K562 (cell line): ENCODE data around the gene WNT3. TPM values are rescaled to one million over a fixed set of nuclear protein-coding genes. Genes with fewer than 3 reads are reported as not detected.

Experiments used
- ATAC-seq: fragments of 200-7000 bp; cut with Tn5 transposase; 3 replicates; pipeline ENCODE4 v1.9.1; 2020; ENCODE audit warnings: moderate library complexity
- BruUV-seq: library from RNA; stranded (reverse); fragments of 400-500 nt; replicated peaks from 2 replicates; lab custom pipeline; 2021; lab: Mats Ljungman, UMichigan
- CTCF ChIA-PET: fragments of 300-600 bp; formaldehyde crosslinking; extraction: SDS; loops from one replicate; lab custom pipeline; 2021; ENCODE audit warnings: low intra/inter-chr PET ratio; lab: Yijun Ruan, JAX
- POLR2A ChIA-PET: fragments of 300-600, 350-650 bp; sonication (Branson Sonifier 250); formaldehyde crosslinking; extraction: SDS; loops from one replicate; lab custom pipeline; 2021; ENCODE audit warnings: antibody characterized with exemption, inconsistent platforms; lab: Yijun Ruan, JAX
- DNase-seq, 4 experiments: peaks; one replicate each; pipeline versions ENCODE4 v3.0.0 to v3.0.0-alpha.2; 2011 to 2018; ENCODE audit warnings: low spot score in 3 of 4, mixed read lengths in 3 of 4; ENCODE audit errors: extremely low read depth in 1 of 4
- FAIRE-seq: peaks from 2 replicates; lab custom pipeline; 2011; peaks lifted over from hg19 to GRCh38; lab: Jason Lieb, UNC
- H2AFZ ChIP-seq: 2 replicates; pipeline ENCODE4 v1.6.0; 2011; ENCODE audit warnings: low read depth, low read length, control low read depth, inconsistent platforms
- H3K27ac ChIP-seq: fragments of 200-600 bp; 3 replicates; pipeline ENCODE4 v1.8.0; 2011; ENCODE audit warnings: low read depth, mild to moderate bottlenecking, control low read depth, inconsistent platforms, low read length, moderate library complexity, mixed read lengths; ENCODE audit errors: extremely low read depth
- H3K27me3 ChIP-seq, 2 experiments: fragments of 300-600 bp in 1 of 2; 2 replicates in 1 of 2; 3 replicates in 1 of 2; pipeline versions ENCODE4 v1.6.0 to v1.8.0; 2011; ENCODE audit warnings: inconsistent platforms in 2 of 2, low read length in 2 of 2, mild to moderate bottlenecking in 1 of 2, mixed read lengths in 1 of 2, moderate library complexity in 1 of 2; ENCODE audit not compliant: control insufficient read depth in 2 of 2, insufficient read depth in 2 of 2
- H3K36me3 ChIP-seq: fragments of 300-600 bp; 3 replicates; pipeline ENCODE4 v1.8.0; 2011; ENCODE audit warnings: mild to moderate bottlenecking, low read length, inconsistent platforms; ENCODE audit not compliant: control insufficient read depth, insufficient read depth
- H3K4me1 ChIP-seq, 2 experiments: fragments of 200-600 bp in 1 of 2; replicated peaks in 1 of 2; 2 replicates in 1 of 2; 3 replicates in 1 of 2; pipeline versions ENCODE4 v1.5.1 to v1.8.0; 2011; ENCODE audit warnings: inconsistent platforms in 2 of 2, low read length in 2 of 2, mild to moderate bottlenecking in 1 of 2, mixed read lengths in 1 of 2, moderate library complexity in 1 of 2; ENCODE audit not compliant: control insufficient read depth in 2 of 2, insufficient read depth in 2 of 2
- H3K4me2 ChIP-seq: 2 replicates; pipeline ENCODE4 v1.6.1; 2011; ENCODE audit warnings: low read length, control low read depth, inconsistent platforms, mixed read lengths; ENCODE audit not compliant: insufficient read depth
- H3K4me3 ChIP-seq: fragments of 200-600 bp; sonication (generic), shearing (Covaris generic); 2 replicates; pipeline ENCODE4 v1.5.1; 2016; ENCODE audit warnings: control low read depth, inconsistent platforms
- H3K79me2 ChIP-seq: fragments of 200-600 bp; 3 replicates; pipeline ENCODE4 v1.8.0; 2011; ENCODE audit warnings: low read length, inconsistent platforms; ENCODE audit not compliant: control insufficient read depth, insufficient read depth
- H3K9ac ChIP-seq, 2 experiments: 2 replicates each; pipeline versions ENCODE4 v1.6.0 to v1.6.1; 2011; ENCODE audit warnings: low read depth in 2 of 2, low read length in 2 of 2, control low read depth in 1 of 2, inconsistent platforms in 1 of 2, mild to moderate bottlenecking in 1 of 2, mixed read lengths in 1 of 2; ENCODE audit not compliant: insufficient read depth in 1 of 2
- H3K9me1 ChIP-seq: one replicate; pipeline ENCODE4 v1.6.0; 2011; ENCODE audit warnings: inconsistent platforms, mild to moderate bottlenecking, low read length, moderate library complexity; ENCODE audit not compliant: control insufficient read depth, insufficient read depth
- H3K9me3 ChIP-seq: replicated peaks from 2 replicates; pipeline ENCODE4 v1.5.1; 2011; ENCODE audit warnings: low read depth, low read length, inconsistent platforms; ENCODE audit not compliant: control insufficient read depth, insufficient read depth
- H4K20me1 ChIP-seq: replicated peaks from 2 replicates; pipeline ENCODE4 v1.6.1; 2011; ENCODE audit warnings: low read length, inconsistent platforms, mixed read lengths; ENCODE audit not compliant: control insufficient read depth, insufficient read depth
- CBFA2T3 ChIP-seq: fragments of 450-650 bp; IDR thresholded peaks from 2 replicates; pipeline ENCODE4 v1.6.1; 2017
- FOXM1 ChIP-seq, 2 experiments: fragments of 450-650 bp in 1 of 2; sonication (generic) in 1 of 2; formaldehyde crosslinking in 1 of 2; IDR thresholded peaks; 2 replicates each; pipeline versions ENCODE4 v1.6.1 to v1.9.0; 2017 to 2022; ENCODE audit warnings: low read depth in 2 of 2, mild to moderate bottlenecking in 2 of 2, missing genetic modification reagents in 1 of 2, moderate library complexity in 1 of 2
- GABPB2 ChIP-seq: fragments of 250-450 bp; sonication (Bioruptor Pico); conservative IDR thresholded peaks from 2 replicates; pipeline ENCODE4 v1.5.1; 2021; ENCODE audit warnings: mild to moderate bottlenecking
- KLF10 ChIP-seq: fragments of 250-450 bp; sonication (Bioruptor Pico); IDR thresholded peaks from 2 replicates; pipeline ENCODE4 v1.6.1; 2021; ENCODE audit warnings: matching md5 sums
- RFX5 ChIP-seq: IDR thresholded peaks from 2 replicates; pipeline ENCODE4 v1.6.1; 2011; ENCODE audit warnings: low read depth, mild to moderate bottlenecking, improper control_type of control experiment, low read length
- SRSF1 ChIP-seq: fragments of 200-400 bp; formaldehyde crosslinking; IDR thresholded peaks from 2 replicates; pipeline ENCODE4 v1.6.1; 2017; ENCODE audit warnings: mild to moderate bottlenecking, low read depth, low read length, moderate library complexity
- THRAP3 ChIP-seq: fragments of 450-650 bp; IDR thresholded peaks from 2 replicates; pipeline ENCODE4 v1.6.1; 2016; ENCODE audit warnings: mild to moderate bottlenecking, inconsistent platforms, borderline replicate concordance
- TOE1 ChIP-seq, 2 experiments: fragments of 450-650 bp in 1 of 2; sonication (generic) in 1 of 2; formaldehyde crosslinking in 1 of 2; IDR thresholded peaks; 2 replicates each; pipeline versions ENCODE4 v1.7.1 to v1.8.0; 2016 to 2022; ENCODE audit warnings: borderline replicate concordance in 2 of 2, mild to moderate bottlenecking in 2 of 2, antibody characterized with exemption in 1 of 2, inconsistent platforms in 1 of 2, low read depth in 1 of 2, missing genetic modification reagents in 1 of 2, moderate library complexity in 1 of 2
- ZNF140 ChIP-seq: fragments of 250-450 bp; sonication (Bioruptor Pico); IDR thresholded peaks from 2 replicates; pipeline ENCODE4 v1.8.0; 2021; ENCODE audit warnings: moderate library complexity, mild to moderate bottlenecking, inconsistent platforms
- ZNF3 ChIP-seq: fragments of 250-450 bp; sonication (Bioruptor Pico); IDR thresholded peaks from 2 replicates; pipeline ENCODE4 v1.5.0; 2021; ENCODE audit warnings: mild to moderate bottlenecking, moderate library complexity
- WGBS: fragments of 100-300 bp; shearing (Covaris generic); methylation state at CpG from one replicate; pipeline ENCODE4 v1.1.6; 2016; ENCODE audit warnings: low coverage, mixed read lengths; ENCODE audit not compliant: insufficient coverage; ENCODE audit errors: missing lambda C conversion rate; 5-methylcytosine and 5-hydroxymethylcytosine counted together
- in situ Hi-C: fragments of 300-500 bp; cut with MboI; formaldehyde crosslinking; loops from 4 replicates; pipeline ENCODE4 v1.15.0; 2018; ENCODE audit warnings: inconsistent platforms, mixed read lengths
- intact Hi-C: fragments of 100-400 bp; cut with micrococcal nuclease; formaldehyde crosslinking; loops from 2 replicates; pipeline ENCODE4 v1.14.2; 2022
- polyA plus RNA-seq, 8 experiments: library from polyadenylated mRNA; depleted of rRNA in 4 of 8; stranded (reverse) in 5 of 8; unstranded in 3 of 8; fragments of >200 nt; fragmentation: Nextera tagmentation in 2 of 8; fragmentation: Illumina TruSeq in 1 of 8; extraction: Ambion mirVana in 2 of 8; extraction: Trizol in 1 of 8; gene quantifications; 2 replicates each; pipeline versions ENCODE4 v1.2.1 to v1.2.3, GENCODE V29; 2011 to 2014; ENCODE audit warnings: inconsistent platforms in 1 of 8, missing spikeins in 1 of 8
- total RNA-seq, 7 experiments: library from RNA; depleted of rRNA in 6 of 7; stranded (reverse); fragments of >200 nt in 6 of 7; fragmentation: Illumina TruSeq in 2 of 7; extraction: Trizol in 2 of 7; gene quantifications; 2 replicates each; pipeline versions ENCODE4 v1.2.1 to v1.2.3, GENCODE V29; 2011 to 2021; ENCODE audit warnings: low replicate concordance in 1 of 7
- TF ChIP-seq, protein P1 (sequence below): fragments of 250-450 bp; sonication (Bioruptor Pico); IDR thresholded peaks from 2 replicates; pipeline ENCODE4 v1.5.0; 2020; ENCODE audit warnings: mild to moderate bottlenecking
- TF ChIP-seq, protein P2 (sequence below): fragments of 450-650 bp; IDR thresholded peaks from one replicate; pipeline ENCODE4 v1.6.1; 2018; ENCODE audit warnings: mild to moderate bottlenecking, moderate library complexity; ENCODE audit not compliant: partially characterized antibody
- TF ChIP-seq, protein P3 (sequence below): fragments of 450-650 bp; formaldehyde crosslinking; IDR thresholded peaks from 2 replicates; pipeline ENCODE4 v1.4.0; 2020; ENCODE audit warnings: mild to moderate bottlenecking, moderate library complexity
- TF ChIP-seq, protein P4 (sequence below), 2 experiments: IDR thresholded peaks; 2 replicates each; pipeline ENCODE4 v1.6.1; 2011; ENCODE audit warnings: borderline replicate concordance in 1 of 2, control low read depth in 1 of 2, low read depth in 1 of 2, low read length in 1 of 2, mild to moderate bottlenecking in 1 of 2, mixed read lengths in 1 of 2, moderate library complexity in 1 of 2; ENCODE audit not compliant: insufficient read depth in 1 of 2, insufficient read length in 1 of 2, poor library complexity in 1 of 2, severe bottlenecking in 1 of 2; ENCODE audit errors: extremely low read depth in 1 of 2

Gene WNT3
- total and polyA plus RNA-seq, 9 of the 15 experiments (the other 6 are each of a cell fraction or from before 2014, with no cell fraction given), result 1.5 to 6.1 (median 3.3) TPM

DNA sequence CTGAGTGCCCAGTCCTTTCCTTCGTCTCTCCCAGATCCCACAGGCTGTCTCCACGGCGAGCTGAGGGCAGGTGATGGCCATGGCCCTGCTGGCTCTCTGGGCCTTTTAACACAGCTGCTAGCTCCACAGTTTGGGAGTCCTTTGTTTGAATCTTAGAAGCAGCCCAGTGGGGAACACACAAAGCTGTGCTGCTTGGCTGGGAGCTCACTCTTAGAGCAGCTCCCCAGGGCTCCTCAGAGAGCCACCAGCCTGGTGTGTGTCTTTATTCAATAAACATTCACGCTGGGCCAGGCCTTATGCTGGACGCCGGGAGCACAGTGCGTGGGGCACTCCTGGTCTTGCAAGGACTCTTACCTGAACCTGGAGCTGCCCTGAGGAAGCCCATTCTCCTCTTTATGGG is 29.7 kb downstream of the WNT3 start (continued):
- TF ChIP-seq, protein P1, sequence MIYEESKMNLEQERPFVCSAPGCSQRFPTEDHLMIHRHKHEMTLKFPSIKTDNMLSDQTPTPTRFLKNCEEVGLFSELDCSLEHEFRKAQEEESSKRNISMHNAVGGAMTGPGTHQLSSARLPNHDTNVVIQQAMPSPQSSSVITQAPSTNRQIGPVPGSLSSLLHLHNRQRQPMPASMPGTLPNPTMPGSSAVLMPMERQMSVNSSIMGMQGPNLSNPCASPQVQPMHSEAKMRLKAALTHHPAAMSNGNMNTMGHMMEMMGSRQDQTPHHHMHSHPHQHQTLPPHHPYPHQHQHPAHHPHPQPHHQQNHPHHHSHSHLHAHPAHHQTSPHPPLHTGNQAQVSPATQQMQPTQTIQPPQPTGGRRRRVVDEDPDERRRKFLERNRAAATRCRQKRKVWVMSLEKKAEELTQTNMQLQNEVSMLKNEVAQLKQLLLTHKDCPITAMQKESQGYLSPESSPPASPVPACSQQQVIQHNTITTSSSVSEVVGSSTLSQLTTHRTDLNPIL, result no peak

DNA sequence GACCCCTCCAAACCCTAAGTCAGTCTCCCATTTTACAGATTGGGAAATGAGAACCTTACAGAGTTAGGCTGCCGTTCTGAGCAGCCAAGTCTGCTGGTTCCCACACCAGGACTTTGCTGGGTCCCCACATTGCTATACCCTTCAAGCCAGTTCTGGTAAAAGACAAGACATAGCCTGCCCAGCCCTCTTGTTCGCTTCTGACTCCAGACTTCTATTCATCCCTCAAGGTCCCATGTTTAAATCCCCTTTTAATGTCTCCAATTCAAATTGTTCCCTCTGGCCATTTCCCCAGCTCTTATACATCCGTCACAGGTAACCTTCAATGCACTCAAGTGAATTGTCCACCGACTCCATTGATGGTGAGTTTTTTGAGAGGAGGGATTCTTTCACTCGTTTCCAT is 30.2 kb downstream of the WNT3 start:
- no peak overlapping the region for H3K27ac ChIP-seq
- CTCF ChIA-PET, result no interaction called here
- no peak overlapping the region for H3K4me3 ChIP-seq
- ATAC-seq, result no peak
- FAIRE-seq, result no peak
- WGBS, result 59% methylated on average over 5 of the region's 5 CpGs
- H3K9me1 ChIP-seq, result no peaks in the 10 kb centered on the region
- H3K27me3 ChIP-seq, result no peaks in the 10 kb centered on the region
- no peaks in the 10 kb centered on the region for H4K20me1 ChIP-seq
- no peaks in the 10 kb centered on the region for H3K79me2 ChIP-seq
- no TSS peak for BruUV-seq
- no peaks in the 10 kb centered on the region for H3K9me3 ChIP-seq
- no peak overlapping the region for H2AFZ ChIP-seq
- intact Hi-C loops (no loop called here), in situ Hi-C loops (no loop called here)
- no peak for DNase-seq
- H3K9ac ChIP-seq, result no peak overlapping the region
- POLR2A ChIA-PET, result interaction anchor here (0.9 kb wide), 1 partner anchor 13 kb away, joined by 4 read pairs; no protein-coding TSS in a partner anchor
- no peak overlapping the region for H3K4me2 ChIP-seq
- H3K36me3 ChIP-seq, result no peaks in the 10 kb centered on the region
- H3K4me1 ChIP-seq, result peaks cover 11 to 35% of the 10 kb centered on the region in 2 experiments
- TF ChIP-seq RFX5, result no peak
- no peak for TF ChIP-seq KLF10 (CRISPR knock-in tag)
- TF ChIP-seq ZNF140 (CRISPR knock-in tag), result no peak
- TF ChIP-seq, protein P2, sequence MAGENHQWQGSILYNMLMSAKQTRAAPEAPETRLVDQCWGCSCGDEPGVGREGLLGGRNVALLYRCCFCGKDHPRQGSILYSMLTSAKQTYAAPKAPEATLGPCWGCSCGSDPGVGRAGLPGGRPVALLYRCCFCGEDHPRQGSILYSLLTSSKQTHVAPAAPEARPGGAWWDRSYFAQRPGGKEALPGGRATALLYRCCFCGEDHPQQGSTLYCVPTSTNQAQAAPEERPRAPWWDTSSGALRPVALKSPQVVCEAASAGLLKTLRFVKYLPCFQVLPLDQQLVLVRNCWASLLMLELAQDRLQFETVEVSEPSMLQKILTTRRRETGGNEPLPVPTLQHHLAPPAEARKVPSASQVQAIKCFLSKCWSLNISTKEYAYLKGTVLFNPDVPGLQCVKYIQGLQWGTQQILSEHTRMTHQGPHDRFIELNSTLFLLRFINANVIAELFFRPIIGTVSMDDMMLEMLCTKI, result no peak
- TF ChIP-seq TOE1 (IDR thresholded peaks at IDR 0.05; ENCODE audit: borderline replicate concordance), result no peak
- TF ChIP-seq TOE1 (CRISPR knock-in tag; IDR thresholded peaks at IDR 0.05; ENCODE audit: borderline replicate concordance, low read depth), result no peak
- TF ChIP-seq THRAP3, result no peak
- TF ChIP-seq SRSF1, result no peak
- TF ChIP-seq, protein P3, sequence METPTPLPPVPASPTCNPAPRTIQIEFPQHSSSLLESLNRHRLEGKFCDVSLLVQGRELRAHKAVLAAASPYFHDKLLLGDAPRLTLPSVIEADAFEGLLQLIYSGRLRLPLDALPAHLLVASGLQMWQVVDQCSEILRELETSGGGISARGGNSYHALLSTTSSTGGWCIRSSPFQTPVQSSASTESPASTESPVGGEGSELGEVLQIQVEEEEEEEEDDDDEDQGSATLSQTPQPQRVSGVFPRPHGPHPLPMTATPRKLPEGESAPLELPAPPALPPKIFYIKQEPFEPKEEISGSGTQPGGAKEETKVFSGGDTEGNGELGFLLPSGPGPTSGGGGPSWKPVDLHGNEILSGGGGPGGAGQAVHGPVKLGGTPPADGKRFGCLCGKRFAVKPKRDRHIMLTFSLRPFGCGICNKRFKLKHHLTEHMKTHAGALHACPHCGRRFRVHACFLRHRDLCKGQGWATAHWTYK, result no peak
- TF ChIP-seq, protein P4, sequence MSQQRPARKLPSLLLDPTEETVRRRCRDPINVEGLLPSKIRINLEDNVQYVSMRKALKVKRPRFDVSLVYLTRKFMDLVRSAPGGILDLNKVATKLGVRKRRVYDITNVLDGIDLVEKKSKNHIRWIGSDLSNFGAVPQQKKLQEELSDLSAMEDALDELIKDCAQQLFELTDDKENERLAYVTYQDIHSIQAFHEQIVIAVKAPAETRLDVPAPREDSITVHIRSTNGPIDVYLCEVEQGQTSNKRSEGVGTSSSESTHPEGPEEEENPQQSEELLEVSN (IDR thresholded peaks at IDR 0.05; ENCODE audit: borderline replicate concordance in 1 of 2, extremely low read depth in 1 of 2, insufficient read depth in 1 of 2, insufficient read length in 1 of 2, low read depth in 1 of 2, low read length in 1 of 2, poor library complexity in 1 of 2, severe bottlenecking in 1 of 2), result no peak
- no peak for TF ChIP-seq ZNF3
- TF ChIP-seq FOXM1 (IDR thresholded peaks at IDR 0.05; ENCODE audit: low read depth), result no peak
- TF ChIP-seq FOXM1 (CRISPR knock-in tag; IDR thresholded peaks at IDR 0.05; ENCODE audit: low read depth), result no peak
- no peak for TF ChIP-seq GABPB2
- no peak for TF ChIP-seq CBFA2T3
